GM12878 (cell line): ENCODE results near the gene PMAIP1. TPM values are rescaled to one million over a fixed set of nuclear protein-coding genes. Genes with fewer than 3 reads are reported as not detected.

ENCODE experiments used
- ATAC-seq: fragments of 200-7000 bp; cut with Tn5 transposase; 3 replicates; pipeline ENCODE4 v1.9.1; 2020; ENCODE audit warnings: mild to moderate bottlenecking, moderate library complexity
- BruUV-seq: library from RNA; stranded (reverse); fragments of 400-500 nt; replicated peaks from 2 replicates; lab custom pipeline; 2021; lab: Mats Ljungman, UMichigan
- CTCF ChIA-PET: fragments of 300-600 bp; sonication (Branson Sonifier 250); formaldehyde crosslinking; extraction: SDS; loops from one replicate; lab custom pipeline; 2021; ENCODE audit warnings: inconsistent platforms; lab: Yijun Ruan, JAX
- POLR2A ChIA-PET: fragments of 350-600 bp; formaldehyde crosslinking; extraction: SDS; loops from one replicate; lab custom pipeline; 2021; ENCODE audit warnings: inconsistent platforms; lab: Charles Lee
- RAD21 ChIA-PET: fragments of 300-600 bp; sonication (Branson Sonifier 250); formaldehyde crosslinking; loops from one replicate; lab custom pipeline; 2023; ENCODE audit warnings: antibody characterized with exemption; ENCODE audit not compliant: unreplicated experiment; lab: Charles Lee
- SMC1A ChIA-PET: fragments of 300-600 bp; sonication (Branson Sonifier 250); formaldehyde crosslinking; loops from one replicate; lab custom pipeline; 2023; ENCODE audit not compliant: unreplicated experiment, uncharacterized antibody; lab: Charles Lee
- DNase-seq: peaks from one replicate; pipeline ENCODE4 v3.0.0-alpha.2; 2011; ENCODE audit warnings: low read depth, low spot score
- FAIRE-seq: peaks from 3 replicates; lab custom pipeline; 2011; peaks lifted over from hg19 to GRCh38; lab: Jason Lieb, UNC
- H2AFZ ChIP-seq: 2 replicates; pipeline ENCODE4 v1.6.0; 2011; ENCODE audit warnings: low read depth, low read length, control low read depth; ENCODE audit not compliant: control insufficient read depth
- H3K27ac ChIP-seq: 2 replicates; pipeline ENCODE4 v1.5.1; 2011; ENCODE audit warnings: control low read depth; ENCODE audit not compliant: control insufficient read depth, insufficient read depth
- H3K27me3 ChIP-seq, 2 experiments: replicated peaks in 1 of 2; 2 replicates each; pipeline versions ENCODE4 v1.6.0 to v1.6.1; 2011; ENCODE audit warnings: low read length in 1 of 2; ENCODE audit not compliant: control insufficient read depth in 2 of 2, insufficient read depth in 2 of 2
- H3K36me3 ChIP-seq, 2 experiments: 2 replicates each; pipeline ENCODE4 v1.5.1; 2011; ENCODE audit warnings: low read length in 1 of 2; ENCODE audit not compliant: control insufficient read depth in 2 of 2, insufficient read depth in 2 of 2
- H3K4me1 ChIP-seq: 2 replicates; pipeline ENCODE4 v1.6.1; 2011; ENCODE audit warnings: mild to moderate bottlenecking, low read length, moderate library complexity, mixed read lengths; ENCODE audit not compliant: control insufficient read depth, insufficient read depth
- H3K4me2 ChIP-seq: 2 replicates; pipeline ENCODE4 v1.6.0; 2011; ENCODE audit warnings: control low read depth; ENCODE audit not compliant: control insufficient read depth, insufficient read depth
- H3K4me3 ChIP-seq: fragments of 200-600 bp; sonication (generic); 2 replicates; pipeline ENCODE4 v1.5.1; 2016
- H3K79me2 ChIP-seq: 2 replicates; pipeline ENCODE4 v1.6.0; 2011; ENCODE audit warnings: low read length; ENCODE audit not compliant: control insufficient read depth, insufficient read depth
- H3K9ac ChIP-seq: 2 replicates; pipeline ENCODE4 v1.8.0; 2011; ENCODE audit warnings: low read length, control low read depth, mixed read lengths; ENCODE audit not compliant: control insufficient read depth, insufficient read depth
- H3K9me3 ChIP-seq: replicated peaks from 3 replicates; pipeline ENCODE4 v1.5.1; 2011; ENCODE audit warnings: mild to moderate bottlenecking, low read length; ENCODE audit not compliant: control insufficient read depth, insufficient read depth
- H4K20me1 ChIP-seq: 2 replicates; pipeline ENCODE4 v1.6.0; 2011; ENCODE audit not compliant: control insufficient read depth, insufficient read depth
- ATF7 ChIP-seq: fragments of 450-650 bp; IDR thresholded peaks from 2 replicates; pipeline ENCODE4 v1.6.1; 2016; ENCODE audit warnings: low read depth, mild to moderate bottlenecking
- CREM ChIP-seq: IDR thresholded peaks from 2 replicates; pipeline ENCODE4 v1.6.1; 2014; ENCODE audit warnings: antibody characterized with exemption, low read depth
- DPF2 ChIP-seq: fragments of 450-650 bp; IDR thresholded peaks from 2 replicates; pipeline ENCODE4 v1.6.1; 2017; ENCODE audit warnings: mild to moderate bottlenecking
- EED ChIP-seq: sonication (generic); IDR thresholded peaks from 2 replicates; pipeline ENCODE4 v1.6.1; 2016; ENCODE audit warnings: antibody characterized with exemption, low read depth
- EP300 ChIP-seq, 2 experiments: fragments of 150-350 bp in 1 of 2; IDR thresholded peaks; 2 replicates each; pipeline ENCODE4 v1.6.1; 2011 to 2012; ENCODE audit warnings: low read depth in 2 of 2, low read length in 2 of 2, borderline replicate concordance in 1 of 2, improper control_type of control experiment in 1 of 2, inconsistent platforms in 1 of 2; ENCODE audit not compliant: control insufficient read depth in 1 of 2
- ETV6 ChIP-seq, 2 experiments: fragments of 450-650 bp in 1 of 2; IDR thresholded peaks in 1 of 2; conservative IDR thresholded peaks in 1 of 2; 2 replicates each; pipeline ENCODE4 v1.6.1; 2014; ENCODE audit warnings: antibody characterized with exemption in 1 of 2, borderline replicate concordance in 1 of 2, low read depth in 1 of 2, mild to moderate bottlenecking in 1 of 2, moderate library complexity in 1 of 2
- GATAD2B ChIP-seq: fragments of 450-650 bp; conservative IDR thresholded peaks from 2 replicates; pipeline ENCODE4 v1.6.1; 2017; ENCODE audit warnings: low read depth, mild to moderate bottlenecking, moderate library complexity
- IKZF1 ChIP-seq: fragments of 450-650 bp; conservative IDR thresholded peaks from 2 replicates; pipeline ENCODE4 v1.6.1; 2017; ENCODE audit warnings: antibody characterized with exemption, mild to moderate bottlenecking
- IKZF2 ChIP-seq, 2 experiments: fragments of 450-650 bp; IDR thresholded peaks; 2 replicates each; pipeline ENCODE4 v1.6.1; 2017; ENCODE audit warnings: mild to moderate bottlenecking in 2 of 2, moderate library complexity in 2 of 2
- JUNB ChIP-seq: IDR thresholded peaks from 2 replicates; pipeline ENCODE4 v1.6.1; 2016; ENCODE audit warnings: antibody characterized with exemption, mild to moderate bottlenecking
- KDM1A ChIP-seq: fragments of 200-600 bp; sonication (generic); IDR thresholded peaks from 2 replicates; pipeline ENCODE4 v1.6.1; 2016; ENCODE audit warnings: borderline replicate concordance
- MTA2 ChIP-seq: fragments of 450-650 bp; IDR thresholded peaks from 2 replicates; pipeline ENCODE4 v1.6.1; 2016; ENCODE audit warnings: low read depth, mild to moderate bottlenecking, moderate library complexity
- NBN ChIP-seq: fragments of 450-650 bp; IDR thresholded peaks from 2 replicates; pipeline ENCODE4 v1.6.1; 2016
- NR2C1 ChIP-seq: fragments of 450-650 bp; IDR thresholded peaks from 2 replicates; pipeline ENCODE4 v1.6.1; 2017; ENCODE audit warnings: antibody characterized with exemption, mild to moderate bottlenecking, moderate library complexity
- NR2F1 ChIP-seq: fragments of 450-650 bp; conservative IDR thresholded peaks from 2 replicates; pipeline ENCODE4 v1.6.1; 2017; ENCODE audit warnings: mild to moderate bottlenecking
- RAD51 ChIP-seq: fragments of 450-650 bp; IDR thresholded peaks from 2 replicates; pipeline ENCODE4 v1.6.1; 2016; ENCODE audit warnings: moderate library complexity, mild to moderate bottlenecking, inconsistent platforms
- RELB ChIP-seq: fragments of 450-650 bp; IDR thresholded peaks from 2 replicates; pipeline ENCODE4 v1.6.1; 2017; ENCODE audit warnings: low read depth, mild to moderate bottlenecking, moderate library complexity
- SPI1 ChIP-seq: IDR thresholded peaks from 2 replicates; pipeline ENCODE4 v1.6.1; 2011; ENCODE audit warnings: low read depth, mild to moderate bottlenecking, low read length, moderate library complexity, borderline replicate concordance; ENCODE audit not compliant: insufficient read depth
- SREBF2 ChIP-seq: IDR thresholded peaks from 2 replicates; pipeline ENCODE4 v1.6.1; 2012; ENCODE audit warnings: mild to moderate bottlenecking, low read length
- YY1 ChIP-seq: IDR thresholded peaks from 2 replicates; pipeline ENCODE4 v1.6.1; 2011; ENCODE audit warnings: low read depth, mild to moderate bottlenecking, low read length
- ZNF24 ChIP-seq: fragments of 450-650 bp; IDR thresholded peaks from 2 replicates; pipeline ENCODE4 v1.6.1; 2017; ENCODE audit warnings: antibody characterized with exemption, mild to moderate bottlenecking
- ZNF274 ChIP-seq: IDR thresholded peaks from one replicate; pipeline ENCODE4 v1.8.0; 2011; ENCODE audit not compliant: insufficient read length, insufficient read depth
- ZNF384 ChIP-seq: IDR thresholded peaks from 2 replicates; pipeline ENCODE4 v1.6.1; 2012; ENCODE audit warnings: low read depth, mild to moderate bottlenecking, low read length, improper control_type of control experiment, borderline replicate concordance
- WGBS: methylation state at CpG from one replicate; pipeline ENCODE4 v1.1.6; 2016; ENCODE audit warnings: low lambda C conversion rate; ENCODE audit not compliant: insufficient replicate concordance, insufficient coverage; ENCODE audit errors: missing lambda C conversion rate; 5-methylcytosine and 5-hydroxymethylcytosine counted together
- in situ Hi-C: fragments of 300-500 bp; cut with MboI; formaldehyde crosslinking; loops from 9 replicates; pipeline ENCODE4 v1.14.3; 2018; ENCODE audit warnings: mixed read lengths
- intact Hi-C: fragments of 100-400 bp; cut with micrococcal nuclease; formaldehyde crosslinking; loops from one replicate; pipeline ENCODE4 v1.14.2; 2022; ENCODE audit not compliant: unreplicated experiment
- polyA plus RNA-seq, 11 experiments: library from polyadenylated mRNA; depleted of rRNA in 4 of 11; unstranded in 6 of 11; stranded (reverse) in 5 of 11; fragments of >200 nt; fragmentation: Nextera tagmentation in 4 of 11; fragmentation: Illumina TruSeq in 1 of 11; extraction: Ambion mirVana in 4 of 11; extraction: Trizol in 1 of 11; gene quantifications; 1 replicate in 1 of 11; 2 replicates in 10 of 11; pipeline versions ENCODE4 v1.2.1 to v1.2.3, GENCODE V29; 2011 to 2016; ENCODE audit warnings: inconsistent platforms in 2 of 11, missing spikeins in 2 of 11, low read depth in 1 of 11
- total RNA-seq, 4 experiments: library from RNA; depleted of rRNA in 3 of 4; stranded (reverse); fragments of >200 nt in 3 of 4; fragmentation: Illumina TruSeq in 1 of 4; extraction: Trizol in 1 of 4; gene quantifications; 2 replicates each; pipeline versions ENCODE4 v1.2.1 to v1.2.3, GENCODE V29; 2013 to 2021

PMAIP1 gene
- total and polyA plus RNA-seq, 10 of the 15 experiments (the other 5 are each of a cell fraction or from before 2014, with no cell fraction given), result 74.0 to 219 (median 112) TPM

- POLR2A ChIA-PET, result interaction anchor here (1.0 to 4.9 kb wide), 6 partner anchors 8 to 46 kb away, joined by 3 to 67 read pairs (median 10); no protein-coding TSS in a partner anchor
- 3% methylated on average over 5 of the region's 5 CpGs for WGBS
- Histone ChIP-seq H3K9ac (peak overlapping the region; percentile 33; the same call in 1 of the 2 replicates), H3K36me3 (peaks cover 0 to 7% of the 10 kb centered on the region in 2 experiments; a peak in 1 of 4 replicates), H3K4me3 (peak overlapping the region; percentile 22; the same call in 1 of the 2 replicates), H4K20me1 (no peaks in the 10 kb centered on the region), H3K27ac (peak overlapping the region; percentile 95), H3K27me3 (no peaks in the 10 kb centered on the region), H3K4me1 (peaks cover 43% of the 10 kb centered on the region), H3K9me3 (no peaks in the 10 kb centered on the region), H3K79me2 (peaks cover 39% of the 10 kb centered on the region), H2AFZ (peak overlapping the region; percentile 20; the same call in 1 of the 2 replicates), H3K4me2 (peak overlapping the region; percentile 86)
- in situ Hi-C loops, result loop anchor here (10.0 to 25.0 kb wide), 3 partner anchors 62 to 1345 kb away; partner anchors contain the start of gene MALT1
- ATAC-seq, result peak; percentile 16
- no peak for FAIRE-seq
- RAD21 ChIA-PET, result interaction anchor here (1.3 to 8.9 kb wide), 9 partner anchors 7 to 88 kb away, joined by 3 to 187 read pairs (median 18); partner anchors contain the start of gene PMAIP1
- intact Hi-C loops, result loop anchor here (1.0 to 10.0 kb wide), 2 partner anchors 20 to 552 kb away; partner anchors contain the start of gene LMAN1
- CTCF ChIA-PET, result interaction anchor here (0.7 to 5.6 kb wide), 10 partner anchors 12 to 81 kb away, joined by 3 to 47 read pairs (median 4); no protein-coding TSS in a partner anchor
- DNase-seq, result no peak
- no TSS peak for BruUV-seq
- SMC1A ChIA-PET, result interaction anchor here (0.6 to 10.2 kb wide), 17 partner anchors 10 to 88 kb away, joined by 3 to 289 read pairs (median 4); no protein-coding TSS in a partner anchor
- TF ChIP-seq RAD51 (no peak), RELB (peak; percentile 77), YY1 (0 out of 2 replicates have a peak, but pooled peaks have one; percentile 19), NBN (peak; percentile 48; the same call in 1 of the 2 replicates), JUNB (peak; percentile 69), ZNF384 (peak; percentile 39; the same call in 1 of the 2 replicates), SPI1 (peak; percentile 80), IKZF1 (peak; percentile 86), DPF2 (no peak), GATAD2B (peak; percentile 32; the same call in 1 of the 2 replicates), ZNF274 (no peak), IKZF2 (IDR thresholded peaks at IDR 0.05) (peak; percentile 88 to 89), EP300 (IDR thresholded peaks at IDR 0.05; ENCODE audit: borderline replicate concordance in 1 of 2, control insufficient read depth in 1 of 2, low read depth in 2 of 2, low read length in 2 of 2) (peak in 1 of 2 experiments; percentile 36; a peak in 1 of 4 replicates), MTA2 (peak; percentile 59), ZNF24 (0 out of 2 replicates have a peak, but pooled peaks have one; percentile 16), SREBF2 (no peak), ATF7 (peak; percentile 97), NR2F1 (peak; percentile 64; the same call in 1 of the 2 replicates), ETV6 (conservative IDR thresholded peaks at IDR 0.05 in 1 of 2, IDR thresholded peaks at IDR 0.05 in 1 of 2; ENCODE audit: borderline replicate concordance in 1 of 2, low read depth in 1 of 2) (peak in 1 of 2 experiments; percentile 73; a peak in 2 of 4 replicates), EED (peak; percentile 88), CREM (peak; percentile 55; the same call in 1 of the 2 replicates), KDM1A (no peak), NR2C1 (peak; percentile 11; the same call in 1 of the 2 replicates)
Observed at GRCh38 chr18:59907172-59907571, 7.4 kb downstream of the PMAIP1 start.
